Vagina (tissue), 2 donors: ENCODE measurements around the gene PLSCR1.
A peak's percentile ranks its signal among the peaks of the same experiment; 100 is the strongest.

Source experiments
- CTCF ChIP-seq, 3 experiments: fragments of 450-650 bp in 2 of 3; fragments of 200-600 bp in 1 of 3; sonication (generic) in 1 of 3; IDR thresholded peaks; one replicate each; pipeline ENCODE4 v1.5.1; 2017 to 2019; ENCODE audit warnings: antibody characterized with exemption in 3 of 3, mild to moderate bottlenecking in 2 of 3, moderate library complexity in 2 of 3
- POLR2A ChIP-seq, 2 donors: fragments of 450-650 bp; IDR thresholded peaks; one replicate each; pipeline ENCODE4 v1.6.1; 2017; ENCODE audit warnings: antibody characterized with exemption in 2 of 2, mild to moderate bottlenecking in 2 of 2, moderate library complexity in 2 of 2

DNA sequence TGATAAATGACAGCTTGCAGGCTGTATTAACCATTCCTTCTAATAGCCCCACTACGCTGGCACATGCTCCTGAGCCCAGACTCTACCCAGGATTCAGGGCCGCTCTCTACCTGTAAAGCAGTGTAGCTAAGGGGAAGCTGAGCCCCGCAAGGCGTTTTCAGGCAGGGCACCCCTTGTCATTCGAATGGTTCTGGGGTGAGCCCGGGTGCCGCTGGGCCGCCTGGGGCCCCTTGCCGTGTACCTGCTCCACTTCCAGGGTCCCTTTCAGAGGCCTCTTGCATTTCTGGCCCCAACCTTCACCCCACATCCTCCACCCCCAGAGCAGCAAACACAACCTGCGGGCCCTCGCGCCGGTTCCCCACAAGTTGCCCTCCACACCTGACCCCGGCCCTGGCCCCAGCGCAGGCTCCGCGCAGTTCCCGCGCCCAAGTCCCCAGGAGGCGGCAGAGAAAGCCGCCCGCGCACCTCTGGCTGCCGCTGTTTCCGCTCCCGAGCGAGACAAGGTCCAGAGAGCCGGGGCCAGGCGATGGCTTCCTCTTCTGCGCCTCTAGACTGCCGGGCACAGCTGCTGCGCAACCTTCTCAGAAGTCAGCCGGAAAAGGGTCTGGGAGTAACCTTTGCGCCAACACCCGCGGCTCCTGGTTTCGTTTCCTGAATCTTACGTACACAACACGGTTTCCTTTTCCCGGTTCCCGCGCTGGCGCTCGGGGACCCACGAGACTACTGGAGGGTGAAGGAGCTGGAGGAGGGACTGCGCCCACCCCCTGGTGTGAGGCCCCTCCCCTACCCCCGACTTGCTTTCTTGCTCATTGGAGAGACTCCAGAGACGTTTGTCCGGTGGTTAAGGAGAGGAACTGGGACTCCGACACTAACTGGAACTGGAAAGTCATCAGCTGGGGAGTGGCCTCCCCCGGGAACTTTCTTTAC, at the start of gene PLSCR1:
- TF ChIP-seq CTCF (IDR thresholded peaks at IDR 0.05), result peak in 1 of 3 experiments; percentile 21
- TF ChIP-seq POLR2A (IDR thresholded peaks at IDR 0.05), result peak in 1 of 2 donors; percentile 86
